Measurements from ENCODE around the gene WNT1. TPM values are rescaled to one million over a fixed set of nuclear protein-coding genes. Genes with fewer than 3 reads are reported as not detected.

WNT1 gene
- total and polyA plus RNA-seq, 9 of the 15 experiments (the other 6 are each of a cell fraction or from before 2014, with no cell fraction given), result not detected

GRCh38 chr12:48956279-48957140 is 21.6 kb upstream of the WNT1 start (continued):
- TF ChIP-seq ZNF639 (CRISPR knock-in tag; conservative IDR thresholded peaks at IDR 0.05 in 1 of 2, IDR thresholded peaks at IDR 0.05 in 1 of 2) (no peak), NEUROD1 (IDR thresholded peaks at IDR 0.05; ENCODE audit: borderline replicate concordance, low read depth, low read length, partially characterized antibody) (no peak), LCOR (CRISPR knock-in tag; IDR thresholded peaks at IDR 0.05) (no peak; the same call in 1 of the 2 replicates), ZNF445 (CRISPR knock-in tag; IDR thresholded peaks at IDR 0.05; ENCODE audit: low read depth) (no peak), NUFIP1 (IDR thresholded peaks at IDR 0.05; ENCODE audit: partially characterized antibody) (no peak), TAF1 (IDR thresholded peaks at IDR 0.05; ENCODE audit: control insufficient read depth, extremely low read depth, insufficient read depth, low read length, severe bottlenecking) (no peak), RBFOX2 (IDR thresholded peaks at IDR 0.05; ENCODE audit: low read depth, low read length) (no peak), MITF (IDR thresholded peaks at IDR 0.05) (no peak), TEAD1 (CRISPR knock-in tag; IDR thresholded peaks at IDR 0.05) (0 out of 4 replicates have a peak, but pooled peaks of 1 of the 2 experiments have one; percentile 51), AFF1 (IDR thresholded peaks at IDR 0.05; ENCODE audit: low read depth in 1 of 2, partially characterized antibody in 2 of 2) (peak in 1 of 2 experiments; percentile 93), CHAMP1 (IDR thresholded peaks at IDR 0.05) (no peak), HSF4 (CRISPR knock-in tag; IDR thresholded peaks at IDR 0.05; ENCODE audit: borderline replicate concordance) (no peak), MXI1 (IDR thresholded peaks at IDR 0.05; ENCODE audit: low read depth, low read length) (no peak), TCF7 (IDR thresholded peaks at IDR 0.05; ENCODE audit: borderline replicate concordance) (no peak), ZNF184 (CRISPR knock-in tag; IDR thresholded peaks at IDR 0.05) (no peak), TRIM24 (IDR thresholded peaks at IDR 0.05) (peak in 1 of 2 experiments; percentile 34; a peak in 1 of 4 replicates), DPF2 (IDR thresholded peaks at IDR 0.05) (peak; percentile 56)

Measured in K562 (cell line).